IPS-18c (cell line): ENCODE data around the gene CHPT1.

Source experiments
- H3K4me3 ChIP-seq: 2 replicates; pipeline ENCODE4 v1.7.0; 2013; ENCODE audit warnings: low read depth, mild to moderate bottlenecking, low read length, moderate library complexity; ENCODE audit not compliant: insufficient read depth
- H3K9me3 ChIP-seq: one replicate; pipeline ENCODE4 v1.6.1; 2013; ENCODE audit warnings: mild to moderate bottlenecking, low read length, moderate library complexity; ENCODE audit not compliant: control insufficient read depth, insufficient read depth

The CHPT1 gene

GRCh38 chr12:101772012-101772775 is 74.8 kb downstream of the CHPT1 start:
- Histone ChIP-seq H3K4me3 (no peak overlapping the region), H3K9me3 (no peaks in the 10 kb centered on the region)

GRCh38 chr12:101773650-101774162 is 76.3 kb downstream of the CHPT1 start:
- H3K9me3 ChIP-seq = no peaks in the 10 kb centered on the region
- no peak overlapping the region for H3K4me3 ChIP-seq

GRCh38 chr12:101775816-101776215 is 78.4 kb downstream of the CHPT1 start:
- Histone ChIP-seq H3K4me3 (no peak overlapping the region), H3K9me3 (no peaks in the 10 kb centered on the region)

DNA sequence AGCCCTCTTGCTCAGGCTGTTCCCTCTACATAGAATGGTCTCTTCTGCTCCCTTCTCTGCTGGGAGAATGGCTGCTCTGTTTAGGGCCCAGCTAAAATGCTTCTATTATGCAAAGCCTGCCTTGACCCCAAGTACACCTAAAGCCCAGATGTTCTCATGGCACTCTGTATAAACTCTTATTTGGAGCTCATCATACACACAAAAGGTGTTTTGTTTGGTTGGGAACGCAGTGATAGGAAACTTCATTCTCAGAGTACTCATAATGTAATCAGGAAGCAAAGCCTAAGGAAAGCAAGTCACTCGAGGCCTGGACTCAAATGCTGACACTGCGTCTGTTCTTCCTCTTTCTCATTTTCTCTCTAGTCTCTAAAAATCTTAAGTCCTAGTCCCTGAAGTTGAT is 80.0 kb downstream of the CHPT1 start:
- H3K9me3 ChIP-seq = no peaks in the 10 kb centered on the region
- H3K4me3 ChIP-seq = no peak overlapping the region

DNA sequence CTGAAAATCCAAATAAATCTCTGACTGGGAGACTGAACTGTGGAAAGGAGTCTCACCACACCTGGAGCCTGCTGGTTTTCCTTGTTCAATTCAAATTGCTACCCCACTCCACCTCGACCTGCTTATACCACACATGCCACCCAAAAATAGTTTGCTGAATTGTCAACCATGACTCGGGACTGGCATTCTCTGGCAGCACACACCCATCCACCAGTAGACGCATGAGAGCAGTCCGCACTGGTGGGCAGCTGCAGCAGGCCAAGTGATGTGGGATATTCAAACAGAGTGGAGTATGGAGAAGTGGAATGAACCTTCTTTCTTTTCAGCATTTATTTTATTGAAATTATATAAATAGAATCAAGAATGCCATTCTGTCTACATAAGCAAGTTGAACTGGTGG is 80.5 kb downstream of the CHPT1 start:
- H3K4me3 ChIP-seq = no peak overlapping the region

More for the DNA sequence above, 80.5 kb downstream of the CHPT1 start:
- H3K9me3 ChIP-seq = no peaks in the 10 kb centered on the region
